Parathyroid adenoma (tissue), 2 donors: Measurements from ENCODE around the gene COL4A1.

Experiments
- H2AFZ ChIP-seq: fragments of 300-600 bp; sonication (generic); one replicate; pipeline ENCODE4 v1.7.0; 2017; ENCODE audit warnings: antibody characterized with exemption, mild to moderate bottlenecking
- H3K27ac ChIP-seq: fragments of 300-600 bp; sonication (generic); one replicate; pipeline ENCODE4 v1.7.0; 2017
- H3K27me3 ChIP-seq: fragments of 300-600 bp; sonication (generic); one replicate; pipeline ENCODE4 v1.7.0; 2017; ENCODE audit warnings: low read length; ENCODE audit not compliant: control insufficient read depth, insufficient read depth
- H3K36me3 ChIP-seq: fragments of 300-600 bp; sonication (generic); one replicate; pipeline ENCODE4 v1.7.0; 2017; ENCODE audit warnings: low read length; ENCODE audit not compliant: control insufficient read depth, insufficient read depth
- H3K4me1 ChIP-seq: fragments of 300-600 bp; sonication (generic); one replicate; pipeline ENCODE4 v1.7.0; 2017; ENCODE audit warnings: control low read depth
- H3K4me2 ChIP-seq: fragments of 300-600 bp; sonication (generic); one replicate; pipeline ENCODE4 v1.7.0; 2017; ENCODE audit warnings: low read length
- H3K4me3 ChIP-seq: fragments of 300-600 bp; sonication (generic); one replicate; pipeline ENCODE4 v1.7.0; 2017; ENCODE audit warnings: low read depth, low read length
- H3K79me2 ChIP-seq: fragments of 300-600 bp; sonication (generic); one replicate; pipeline ENCODE4 v1.7.0; 2017; ENCODE audit warnings: control low read depth
- H3K9ac ChIP-seq: fragments of 300-600 bp; sonication (generic); one replicate; pipeline ENCODE4 v1.7.0; 2017; ENCODE audit warnings: mild to moderate bottlenecking
- H3K9me3 ChIP-seq: fragments of 300-600 bp; sonication (generic); one replicate; pipeline ENCODE4 v1.7.0; 2017; ENCODE audit warnings: low read length; ENCODE audit not compliant: control insufficient read depth
- TF ChIP-seq, protein P1 (sequence below): fragments of 300-600 bp; sonication (generic); IDR thresholded peaks from one replicate; pipeline ENCODE4 v1.7.0; 2017; ENCODE audit warnings: antibody characterized with exemption, mild to moderate bottlenecking
- donor health status: primary hyperparathyroidism.

COL4A1 gene

DNA sequence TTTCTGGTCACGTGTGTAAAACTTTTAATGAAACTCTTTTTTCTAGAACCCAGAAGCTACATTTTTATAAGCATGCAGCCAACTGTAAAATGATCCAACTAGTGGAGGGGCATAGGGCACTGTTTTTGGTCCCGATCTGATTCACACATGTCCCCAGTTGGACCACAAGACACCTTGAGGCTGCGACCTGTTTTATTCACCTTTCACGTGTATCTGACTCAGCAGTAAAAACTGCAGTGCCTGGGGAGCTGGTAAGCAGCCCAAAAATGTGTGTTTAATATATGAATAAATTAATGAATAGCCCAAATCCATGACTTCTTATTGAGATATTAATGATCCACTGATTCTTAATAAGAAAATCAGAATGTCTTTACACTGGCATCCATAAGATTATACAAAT lies 140.4 kb downstream of the COL4A1 start:
- Histone ChIP-seq H3K36me3 (no peaks in the 10 kb centered on the region), H3K79me2 (no peaks in the 10 kb centered on the region), H3K4me1 (no peaks in the 10 kb centered on the region), H3K9ac (no peak overlapping the region), H3K27me3 (no peaks in the 10 kb centered on the region), H3K4me3 (no peak overlapping the region), H2AFZ (no peak overlapping the region), H3K27ac (no peak overlapping the region), H3K9me3 (no peaks in the 10 kb centered on the region), H3K4me2 (no peak overlapping the region)
- TF ChIP-seq, protein P1, sequence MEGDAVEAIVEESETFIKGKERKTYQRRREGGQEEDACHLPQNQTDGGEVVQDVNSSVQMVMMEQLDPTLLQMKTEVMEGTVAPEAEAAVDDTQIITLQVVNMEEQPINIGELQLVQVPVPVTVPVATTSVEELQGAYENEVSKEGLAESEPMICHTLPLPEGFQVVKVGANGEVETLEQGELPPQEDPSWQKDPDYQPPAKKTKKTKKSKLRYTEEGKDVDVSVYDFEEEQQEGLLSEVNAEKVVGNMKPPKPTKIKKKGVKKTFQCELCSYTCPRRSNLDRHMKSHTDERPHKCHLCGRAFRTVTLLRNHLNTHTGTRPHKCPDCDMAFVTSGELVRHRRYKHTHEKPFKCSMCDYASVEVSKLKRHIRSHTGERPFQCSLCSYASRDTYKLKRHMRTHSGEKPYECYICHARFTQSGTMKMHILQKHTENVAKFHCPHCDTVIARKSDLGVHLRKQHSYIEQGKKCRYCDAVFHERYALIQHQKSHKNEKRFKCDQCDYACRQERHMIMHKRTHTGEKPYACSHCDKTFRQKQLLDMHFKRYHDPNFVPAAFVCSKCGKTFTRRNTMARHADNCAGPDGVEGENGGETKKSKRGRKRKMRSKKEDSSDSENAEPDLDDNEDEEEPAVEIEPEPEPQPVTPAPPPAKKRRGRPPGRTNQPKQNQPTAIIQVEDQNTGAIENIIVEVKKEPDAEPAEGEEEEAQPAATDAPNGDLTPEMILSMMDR = no peak

DNA sequence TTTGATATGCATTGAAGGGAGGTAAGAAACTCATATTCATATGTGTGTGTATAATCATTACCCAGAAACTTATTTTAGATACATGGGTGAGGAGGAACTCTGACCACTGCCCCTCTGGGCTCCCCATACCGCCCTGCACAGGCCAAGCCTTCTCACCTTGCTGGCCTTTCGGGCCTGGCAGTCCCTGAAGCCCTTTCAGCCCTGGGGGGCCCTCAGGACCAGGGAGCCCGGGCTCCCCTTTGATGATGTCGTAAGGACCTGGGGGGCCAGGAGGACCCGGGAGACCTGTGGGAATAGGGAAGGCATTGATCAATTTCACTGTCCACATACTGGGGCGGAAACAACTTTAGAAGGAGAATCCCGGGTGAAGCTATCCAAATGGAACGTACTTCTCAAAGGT lies 142.3 kb downstream of the COL4A1 start:
- Histone ChIP-seq H3K9me3 (no peaks in the 10 kb centered on the region), H3K4me1 (no peaks in the 10 kb centered on the region), H3K9ac (no peak overlapping the region), H3K36me3 (no peaks in the 10 kb centered on the region), H3K4me2 (no peak overlapping the region), H3K79me2 (no peaks in the 10 kb centered on the region), H3K27ac (no peak overlapping the region), H2AFZ (no peak overlapping the region), H3K4me3 (no peak overlapping the region), H3K27me3 (no peaks in the 10 kb centered on the region)
- TF ChIP-seq, protein P1 = no peak

DNA sequence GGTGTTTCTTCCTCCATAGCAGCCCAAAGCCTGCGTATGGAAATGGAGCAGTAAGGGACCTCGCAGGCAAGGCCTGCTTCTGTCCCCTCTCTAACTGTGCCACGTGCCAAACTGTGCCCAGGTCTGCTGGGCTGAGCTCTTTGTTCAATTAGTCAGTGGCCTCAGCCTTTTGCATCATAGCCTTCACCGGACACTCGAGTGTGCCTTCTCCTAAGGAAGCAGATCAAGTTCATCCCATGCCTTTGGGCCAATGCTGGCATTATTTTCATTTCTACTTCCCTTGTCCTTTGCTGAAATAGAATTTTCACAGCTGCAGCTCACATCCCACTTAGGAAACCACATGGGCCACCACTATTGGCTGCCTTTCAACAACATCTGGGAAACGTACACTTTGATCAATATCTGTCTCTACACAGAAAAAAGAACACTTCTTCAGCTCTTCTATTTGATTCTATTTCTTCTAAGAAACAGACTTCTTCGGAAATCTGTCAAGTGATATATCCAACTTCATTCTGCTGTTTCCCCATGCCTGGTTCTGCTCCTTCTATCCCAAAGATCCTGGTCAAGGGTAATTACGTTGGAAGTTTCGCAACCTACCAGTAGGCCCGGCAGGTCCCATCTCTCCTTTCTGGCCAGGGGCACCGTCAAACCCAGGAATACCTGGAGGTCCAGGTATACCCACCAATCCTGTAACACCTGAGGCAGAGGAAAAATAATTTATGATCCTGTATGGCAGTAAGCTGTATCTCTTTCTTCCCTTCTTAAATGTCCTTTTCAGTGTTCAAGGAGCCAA lies 143.9 kb downstream of the COL4A1 start:
- H3K36me3 ChIP-seq = no peaks in the 10 kb centered on the region
- no peak overlapping the region for H3K4me3 ChIP-seq
- H3K4me1 ChIP-seq = no peaks in the 10 kb centered on the region
- no peak overlapping the region for H3K9ac ChIP-seq
- H3K4me2 ChIP-seq = no peak overlapping the region
- no peak overlapping the region for H3K27ac ChIP-seq
- H3K79me2 ChIP-seq = no peaks in the 10 kb centered on the region
- H2AFZ ChIP-seq = no peak overlapping the region
- TF ChIP-seq, protein P1 = no peak
- H3K9me3 ChIP-seq = no peaks in the 10 kb centered on the region
- no peaks in the 10 kb centered on the region for H3K27me3 ChIP-seq

DNA sequence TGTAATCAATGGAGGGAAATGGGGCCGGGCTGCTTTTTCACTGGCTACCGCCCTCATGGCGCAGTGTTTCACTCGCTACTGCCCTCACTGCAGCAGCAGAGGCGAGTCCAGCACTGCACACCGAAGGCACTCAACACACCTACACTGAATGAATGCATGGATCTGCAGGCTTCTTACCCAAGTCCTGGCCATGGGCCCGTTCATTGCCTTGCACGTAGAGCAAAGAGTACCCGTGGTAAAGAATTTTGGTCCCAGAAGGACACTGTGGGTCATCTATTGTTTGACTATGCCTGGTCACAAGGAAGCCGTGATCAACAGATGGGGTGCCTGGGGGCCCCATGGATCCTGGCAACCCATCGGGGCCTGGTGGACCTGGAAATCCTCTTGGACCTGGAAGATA lies 144.9 kb downstream of the COL4A1 start:
- no peaks in the 10 kb centered on the region for H3K4me1 ChIP-seq
- no peaks in the 10 kb centered on the region for H3K27me3 ChIP-seq
- no peak overlapping the region for H3K4me2 ChIP-seq
- no peak overlapping the region for H3K4me3 ChIP-seq
- H2AFZ ChIP-seq = no peak overlapping the region
- TF ChIP-seq, protein P1 = no peak
- H3K36me3 ChIP-seq = no peaks in the 10 kb centered on the region
- H3K9me3 ChIP-seq = no peaks in the 10 kb centered on the region
- H3K27ac ChIP-seq = no peak overlapping the region
- no peaks in the 10 kb centered on the region for H3K79me2 ChIP-seq
- H3K9ac ChIP-seq = no peak overlapping the region
